ENCODE data around the gene C2orf74. TPM values are rescaled to one million over a fixed set of nuclear protein-coding genes. Genes with fewer than 3 reads are reported as not detected.

C2orf74 gene
- total RNA-seq, 4 donors from 2014 or later = 12.7 to 29.8 (median 20.6) TPM

GRCh38 chr2:61181382-61182058, 19.5 kb downstream of the C2orf74 start:
- intact Hi-C loops (cut with DNase I) = no loop called here
- peaks cover 34 to 40% of the 10 kb centered on the region in 2 donors for H3K36me3 ChIP-seq
- no peaks in the 10 kb centered on the region for H3K9me3 ChIP-seq
- TF ChIP-seq, protein P1, sequence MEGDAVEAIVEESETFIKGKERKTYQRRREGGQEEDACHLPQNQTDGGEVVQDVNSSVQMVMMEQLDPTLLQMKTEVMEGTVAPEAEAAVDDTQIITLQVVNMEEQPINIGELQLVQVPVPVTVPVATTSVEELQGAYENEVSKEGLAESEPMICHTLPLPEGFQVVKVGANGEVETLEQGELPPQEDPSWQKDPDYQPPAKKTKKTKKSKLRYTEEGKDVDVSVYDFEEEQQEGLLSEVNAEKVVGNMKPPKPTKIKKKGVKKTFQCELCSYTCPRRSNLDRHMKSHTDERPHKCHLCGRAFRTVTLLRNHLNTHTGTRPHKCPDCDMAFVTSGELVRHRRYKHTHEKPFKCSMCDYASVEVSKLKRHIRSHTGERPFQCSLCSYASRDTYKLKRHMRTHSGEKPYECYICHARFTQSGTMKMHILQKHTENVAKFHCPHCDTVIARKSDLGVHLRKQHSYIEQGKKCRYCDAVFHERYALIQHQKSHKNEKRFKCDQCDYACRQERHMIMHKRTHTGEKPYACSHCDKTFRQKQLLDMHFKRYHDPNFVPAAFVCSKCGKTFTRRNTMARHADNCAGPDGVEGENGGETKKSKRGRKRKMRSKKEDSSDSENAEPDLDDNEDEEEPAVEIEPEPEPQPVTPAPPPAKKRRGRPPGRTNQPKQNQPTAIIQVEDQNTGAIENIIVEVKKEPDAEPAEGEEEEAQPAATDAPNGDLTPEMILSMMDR (IDR thresholded peaks at IDR 0.05) = no peak
- no peak for TF ChIP-seq POLR2A (IDR thresholded peaks at IDR 0.05)
- DNase-seq = no peak
- H3K27me3 ChIP-seq = no peaks in the 10 kb centered on the region
- peak overlapping the region in 2 of 3 donors; percentile 2 to 69 for H3K27ac ChIP-seq
- no peak overlapping the region for H3K4me3 ChIP-seq (replicated peaks in 1 of 3)
- peaks cover 34 to 42% of the 10 kb centered on the region in 2 donors for H3K4me1 ChIP-seq
- 58 to 63% methylated on average over 10 of the region's 10 CpGs for WGBS, 2 donors

DNA sequence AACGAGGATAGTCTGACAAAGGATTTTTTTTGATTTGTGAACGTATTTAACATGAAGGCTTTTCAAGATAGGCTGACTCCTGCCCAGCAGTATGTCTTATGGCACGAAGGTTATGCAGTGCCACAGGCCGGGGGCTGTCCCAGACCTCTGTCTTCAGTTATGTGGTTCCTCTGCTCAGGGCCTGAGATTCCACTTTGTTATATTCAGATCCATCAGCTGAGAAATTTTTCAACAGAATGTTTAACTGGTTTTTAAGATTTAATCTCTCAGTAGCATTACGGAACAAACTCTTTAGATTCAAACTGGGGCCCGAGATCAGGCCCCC, 20.0 kb downstream of the C2orf74 start:
- no peak for DNase-seq
- TF ChIP-seq, protein P1 (IDR thresholded peaks at IDR 0.05) = no peak
- TF ChIP-seq POLR2A (IDR thresholded peaks at IDR 0.05) = no peak
- Histone ChIP-seq H3K9me3 (no peaks in the 10 kb centered on the region), H3K4me1 (peaks cover 34 to 42% of the 10 kb centered on the region in 2 donors), H3K27ac (peak overlapping the region in 2 of 3 donors; percentile 2 to 69), H3K27me3 (no peaks in the 10 kb centered on the region), H3K36me3 (peaks cover 39 to 45% of the 10 kb centered on the region in 2 donors), H3K4me3 (replicated peaks in 1 of 3) (no peak overlapping the region)
- intact Hi-C loops (cut with DNase I) = no loop called here
- 84 to 87% methylated on average over 6 of the region's 6 CpGs for WGBS, 2 donors

GRCh38 chr2:61183795-61184194, 21.8 kb downstream of the C2orf74 start:
- intact Hi-C loops (cut with DNase I) = no loop called here
- no peak for DNase-seq
- H3K4me3 ChIP-seq (replicated peaks in 1 of 3) = no peak overlapping the region
- peaks cover 26 to 34% of the 10 kb centered on the region in 2 donors for H3K4me1 ChIP-seq
- no peak overlapping the region for H3K27ac ChIP-seq
- H3K27me3 ChIP-seq = no peaks in the 10 kb centered on the region
- H3K9me3 ChIP-seq = no peaks in the 10 kb centered on the region
- peaks cover 53 to 55% of the 10 kb centered on the region in 2 donors for H3K36me3 ChIP-seq
- WGBS, 2 donors = 100% methylated on average over 3 of the region's 3 CpGs
- TF ChIP-seq, protein P1 (IDR thresholded peaks at IDR 0.05) = no peak
- TF ChIP-seq POLR2A (IDR thresholded peaks at IDR 0.05) = no peak

DNA sequence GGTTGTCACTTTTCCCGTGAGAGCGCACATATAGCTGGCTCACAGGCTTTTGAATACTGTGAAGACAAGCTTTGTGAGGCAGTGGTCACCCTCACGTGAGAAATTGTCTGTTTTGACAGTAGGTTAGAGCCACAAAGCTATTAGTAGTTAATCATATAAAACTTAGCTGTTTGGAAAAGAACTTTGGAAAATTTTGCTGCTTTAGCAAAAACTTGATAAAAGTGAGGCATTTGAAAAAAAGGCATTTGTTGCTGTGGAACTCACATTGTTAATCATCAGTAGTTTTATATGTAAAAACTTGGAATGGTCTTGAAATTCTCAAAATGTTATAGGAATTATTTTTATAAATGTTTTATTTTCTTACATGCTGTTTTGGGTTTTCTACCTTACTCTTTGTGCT, 22.3 kb downstream of the C2orf74 start:
- Histone ChIP-seq H3K27me3 (no peaks in the 10 kb centered on the region), H3K4me1 (peaks cover 21 to 29% of the 10 kb centered on the region in 2 donors), H3K36me3 (peaks cover 57 to 60% of the 10 kb centered on the region in 2 donors), H3K27ac (no peak overlapping the region), H3K9me3 (no peaks in the 10 kb centered on the region), H3K4me3 (replicated peaks in 1 of 3) (no peak overlapping the region)
- TF ChIP-seq, protein P1 (IDR thresholded peaks at IDR 0.05) = no peak
- TF ChIP-seq POLR2A (IDR thresholded peaks at IDR 0.05) = no peak
- intact Hi-C loops (cut with DNase I) = no loop called here
- no peak for DNase-seq
- WGBS, 2 donors = 89 to 93% methylated on average over 3 of the region's 3 CpGs

DNA sequence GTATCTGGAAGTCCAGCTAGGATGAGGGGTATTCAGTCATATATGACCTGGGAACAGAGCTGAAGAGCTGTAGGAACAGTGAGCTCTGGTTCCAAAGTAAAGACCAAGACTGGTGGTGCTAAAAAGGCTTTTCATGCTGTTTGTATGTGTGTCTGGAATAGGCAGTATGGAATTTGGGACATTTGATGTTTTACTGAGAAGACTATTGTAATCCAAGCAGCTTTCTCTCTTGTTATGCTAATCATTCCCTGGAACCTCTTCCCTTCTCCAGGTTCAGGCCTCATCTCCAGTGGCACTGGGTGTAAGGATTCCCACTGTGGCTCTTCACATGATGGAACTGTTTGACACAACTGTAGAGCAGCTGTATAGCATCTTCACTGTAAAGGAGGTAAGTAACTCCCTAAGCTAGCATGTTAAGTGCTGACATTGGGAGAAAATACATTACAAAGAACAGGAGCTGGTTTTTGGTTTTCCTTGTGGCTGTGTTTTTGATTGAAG, 23.3 kb downstream of the C2orf74 start:
- intact Hi-C loops (cut with DNase I) = no loop called here

More for the DNA sequence above, 23.3 kb downstream of the C2orf74 start:
- Histone ChIP-seq H3K27ac (no peak overlapping the region), H3K36me3 (peaks cover 60 to 62% of the 10 kb centered on the region in 2 donors), H3K4me3 (replicated peaks in 1 of 3) (no peak overlapping the region), H3K9me3 (no peaks in the 10 kb centered on the region), H3K4me1 (peaks cover 11 to 19% of the 10 kb centered on the region in 2 donors), H3K27me3 (no peaks in the 10 kb centered on the region)
- no peak for DNase-seq
- no peak for TF ChIP-seq POLR2A (IDR thresholded peaks at IDR 0.05)
- TF ChIP-seq, protein P1 (IDR thresholded peaks at IDR 0.05) = no peak
